ENCODE data around the gene C14orf180.

GRCh38 chr14:104602933-104603325 lies 23.4 kb downstream of the C14orf180 start:
- TF ChIP-seq POLR2A (IDR thresholded peaks at IDR 0.05): no peak
- TF ChIP-seq CTCF (IDR thresholded peaks at IDR 0.05): no peak
